Measurements from ENCODE around the gene WWOX. TPM values are rescaled to one million over a fixed set of nuclear protein-coding genes. Genes with fewer than 3 reads are reported as not detected.

WWOX gene
- total RNA-seq, 3 donors from 2014 or later (not counting 1 experiment from before 2014, with no cell fraction given) = 21.0 to 29.8 (median 27.0) TPM

- intact Hi-C loops (cut with micrococcal nuclease) = no loop called here
- no peaks in the 10 kb centered on the region for H3K36me3 Mint-ChIP-seq
- no peak overlapping the region for H3K27ac Mint-ChIP-seq
- Histone ChIP-seq H3K27ac (ENCODE audit: low read length) (no peak overlapping the region), H3K27me3 (ENCODE audit: control insufficient read depth, insufficient read depth, low read length) (no peaks in the 10 kb centered on the region), H3K9me3 (ENCODE audit: control insufficient read depth, insufficient read depth, low read length) (peaks cover 2% of the 10 kb centered on the region), H3K4me1 (ENCODE audit: control insufficient read depth, insufficient read depth, low read length) (no peaks in the 10 kb centered on the region), H3K4me3 (ENCODE audit: low read length) (no peak overlapping the region), H3K36me3 (ENCODE audit: control insufficient read depth, insufficient read depth, low read length) (no peaks in the 10 kb centered on the region)
- DNase-seq (no peak), ATAC-seq (no peak)
- no peaks in the 10 kb centered on the region for H3K9me3 Mint-ChIP-seq
- TF ChIP-seq CTCF (IDR thresholded peaks at IDR 0.05) = no peak
- 100% methylated on average over 3 of the region's 4 CpGs for whole genome bisulfite sequencing (ENCODE audit: insufficient coverage)
- H3K4me1 Mint-ChIP-seq = peaks cover 6 to 20% of the 10 kb centered on the region in 2 donors
- H3K27me3 Mint-ChIP-seq (ENCODE audit: low read depth in 2 of 2) = no peaks in the 10 kb centered on the region
- no peak overlapping the region for H3K4me3 Mint-ChIP-seq
Observed at GRCh38 chr16:79053577-79053976, 954.1 kb downstream of the WWOX start.

- peaks cover 6 to 20% of the 10 kb centered on the region in 2 donors for H3K4me1 Mint-ChIP-seq
- Histone ChIP-seq H3K27ac (ENCODE audit: low read length) (no peak overlapping the region), H3K27me3 (ENCODE audit: control insufficient read depth, insufficient read depth, low read length) (no peaks in the 10 kb centered on the region), H3K36me3 (ENCODE audit: control insufficient read depth, insufficient read depth, low read length) (no peaks in the 10 kb centered on the region), H3K4me3 (ENCODE audit: low read length) (no peak overlapping the region), H3K4me1 (ENCODE audit: control insufficient read depth, insufficient read depth, low read length) (no peaks in the 10 kb centered on the region), H3K9me3 (ENCODE audit: control insufficient read depth, insufficient read depth, low read length) (peaks cover 2% of the 10 kb centered on the region)
- DNase-seq (no peak), ATAC-seq (no peak)
- H3K27ac Mint-ChIP-seq = no peak overlapping the region
- H3K36me3 Mint-ChIP-seq = no peaks in the 10 kb centered on the region
- TF ChIP-seq CTCF (IDR thresholded peaks at IDR 0.05) = no peak
- intact Hi-C loops (cut with micrococcal nuclease) = no loop called here
- WGBS (ENCODE audit: insufficient coverage) = 95% methylated on average over 12 of the region's 13 CpGs
- no peak overlapping the region for H3K4me3 Mint-ChIP-seq
- no peaks in the 10 kb centered on the region for H3K27me3 Mint-ChIP-seq (ENCODE audit: low read depth in 2 of 2)
- H3K9me3 Mint-ChIP-seq = no peaks in the 10 kb centered on the region
Observed at GRCh38 chr16:79054211-79054984, 954.9 kb downstream of the WWOX start.

- no peak overlapping the region for H3K4me3 ChIP-seq (ENCODE audit: low read length)
- Mint-ChIP-seq H3K27me3 (ENCODE audit: low read depth in 2 of 2) (no peaks in the 10 kb centered on the region), H3K4me1 (peaks cover 6 to 15% of the 10 kb centered on the region in 2 donors), H3K4me3 (no peak overlapping the region), H3K9me3 (no peaks in the 10 kb centered on the region), H3K36me3 (no peaks in the 10 kb centered on the region), H3K27ac (no peak overlapping the region)
- H3K4me1 ChIP-seq (ENCODE audit: control insufficient read depth, insufficient read depth, low read length) = no peaks in the 10 kb centered on the region
- no peak for TF ChIP-seq CTCF (IDR thresholded peaks at IDR 0.05)
- no peaks in the 10 kb centered on the region for H3K36me3 ChIP-seq (ENCODE audit: control insufficient read depth, insufficient read depth, low read length)
- no peak for ATAC-seq
- DNase-seq = no peak
- 98% methylated on average over 3 of the region's 3 CpGs for WGBS (ENCODE audit: insufficient coverage)
- peaks cover 2% of the 10 kb centered on the region for H3K9me3 ChIP-seq (ENCODE audit: control insufficient read depth, insufficient read depth, low read length)
- intact Hi-C loops (cut with micrococcal nuclease) = no loop called here
- H3K27me3 ChIP-seq (ENCODE audit: control insufficient read depth, insufficient read depth, low read length) = no peaks in the 10 kb centered on the region
- H3K27ac ChIP-seq (ENCODE audit: low read length) = no peak overlapping the region
Observed at GRCh38 chr16:79055251-79055970, 956.0 kb downstream of the WWOX start.

Measured in natural killer cell (primary cell).